ENCODE measurements around the gene EIF1AY. TPM values are rescaled to one million over a fixed set of nuclear protein-coding genes. Genes with fewer than 3 reads are reported as not detected.
"Not testable (repeated sequence)": the region's sequence is repeated elsewhere in the genome, so short reads cannot be mapped to it uniquely, and the experiment has no call there.

Gene EIF1AY, protein sequence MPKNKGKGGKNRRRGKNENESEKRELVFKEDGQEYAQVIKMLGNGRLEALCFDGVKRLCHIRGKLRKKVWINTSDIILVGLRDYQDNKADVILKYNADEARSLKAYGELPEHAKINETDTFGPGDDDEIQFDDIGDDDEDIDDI
- 100 to 1,000 TPM in 2 of 12 donors, 10 to 100 TPM in 5, under 1 TPM in 2, not detected in 3; 0.24 to 130 (median 89.6) TPM for polyA plus RNA-seq (ENCODE audit: insufficient read length in 12 of 12)
- long read RNA-seq, donor 1 = 0 reads
- long read RNA-seq, donor 2 = 0 reads
- long read RNA-seq, donor 3 = 0 reads
- long read RNA-seq, donor 4, transcript EIF1AY-201 (7 exons, 1,390 nt) = major isoform, 11 of 14 reads
- long read RNA-seq, donor 4, partial matches to known transcripts = 0 of 14 reads
- long read RNA-seq, donor 4, other reads (novel, unspliced or antisense) = 0 of 14 reads
- long read RNA-seq, donor 5 = 0 reads
- long read RNA-seq, donor 6, transcript EIF1AY-201 (7 exons, 1,390 nt) = major isoform, 27 of 35 reads
- long read RNA-seq, donor 6, partial matches to known transcripts = 0 of 35 reads
- long read RNA-seq, donor 6, other reads (novel, unspliced or antisense) = 0 of 35 reads
- long read RNA-seq, donor 7, transcript EIF1AY-201 (7 exons, 1,390 nt) = major isoform, 30 of 32 reads
- long read RNA-seq, donor 7, partial matches to known transcripts = 0 of 32 reads
- long read RNA-seq, donor 7, other reads (novel, unspliced or antisense) = 0 of 32 reads
- long read RNA-seq, donor 8 = 0 reads
- long read RNA-seq, donor 9, transcript EIF1AY-201 (7 exons, 1,390 nt) = major isoform, 25 of 28 reads
- long read RNA-seq, donor 9, partial matches to known transcripts = 0 of 28 reads
- long read RNA-seq, donor 9, other reads (novel, unspliced or antisense) = 0 of 28 reads
- long read RNA-seq, donor 10 = 0 reads
- long read RNA-seq, donor 11 = 0 reads

- no peak for DNase-seq
Measured at GRCh38 chrY:20575531-20576121, at the start of gene EIF1AY. EIF1AY (plus strand) TSS chrY:20575776; CDS start chrY:20575872, 96 bp downstream.

- no peak for DNase-seq
Measured at GRCh38 chrY:20528435-20528834, 47.1 kb upstream of the EIF1AY start.

DNA sequence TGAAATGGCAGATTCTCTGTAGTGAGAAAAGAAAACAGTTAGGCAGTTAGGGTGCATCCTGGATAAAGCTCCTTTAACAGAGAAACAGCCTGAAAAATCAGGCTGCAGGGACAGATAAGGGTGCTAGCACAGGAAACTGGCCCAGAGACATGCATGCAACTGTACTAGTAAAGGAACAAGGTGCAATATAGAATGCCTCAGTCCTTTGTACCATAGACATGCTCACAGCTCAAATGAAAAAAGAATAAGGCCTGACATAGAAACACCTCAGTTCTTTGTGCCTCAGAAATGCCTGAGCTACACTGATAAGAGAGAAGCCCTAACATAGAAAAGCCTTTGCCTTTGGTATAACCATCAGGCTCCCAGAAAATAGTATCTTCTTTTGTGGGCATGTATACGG, 37.4 kb upstream of the EIF1AY start:
- DNase-seq = no peak

DNA sequence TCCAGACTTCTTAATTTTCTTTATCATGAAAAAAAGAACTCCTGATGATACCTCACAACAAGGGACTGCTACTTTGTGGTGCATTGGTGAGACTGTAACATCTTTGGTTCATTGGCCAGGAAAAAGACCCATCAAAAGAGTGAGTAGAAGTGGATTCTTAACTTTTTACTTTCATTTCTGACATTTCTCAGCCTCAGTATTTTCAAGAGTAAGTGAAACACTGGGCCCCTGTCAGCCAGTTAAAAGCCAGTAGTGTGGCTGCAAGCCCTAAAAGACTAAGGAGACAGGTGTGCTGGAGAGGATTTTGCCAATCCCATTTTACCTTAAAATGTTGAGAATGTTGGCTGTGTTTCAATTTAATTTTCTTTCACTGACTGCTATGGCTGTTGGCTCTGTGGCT, 36.6 kb upstream of the EIF1AY start:
- DNase-seq = no peak

GRCh38 chrY:20544451-20544960, 31.1 kb upstream of the EIF1AY start:
- no peak for DNase-seq

GRCh38 chrY:20546071-20546470, 29.5 kb upstream of the EIF1AY start:
- DNase-seq = no peak

DNA sequence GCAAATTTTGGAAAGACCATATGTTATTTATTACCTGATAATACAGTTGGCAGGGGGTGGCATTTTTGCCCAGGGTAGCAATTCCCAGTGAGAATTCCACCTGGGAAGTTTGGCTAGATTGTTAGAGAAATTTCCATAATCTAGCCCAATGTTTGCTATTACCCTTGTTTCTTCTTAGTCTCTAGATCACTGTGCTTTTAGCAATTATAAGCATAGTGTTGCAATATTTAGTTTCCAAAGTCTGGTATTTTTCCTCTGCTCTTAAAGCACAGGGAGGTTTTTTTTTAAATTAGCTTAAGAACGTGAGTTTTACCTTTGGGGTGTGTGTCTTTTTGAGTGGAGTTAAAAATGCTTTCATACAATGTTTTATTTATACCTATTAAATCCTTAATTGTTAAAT, 26.3 kb upstream of the EIF1AY start:
- DNase-seq = no peak

DNA sequence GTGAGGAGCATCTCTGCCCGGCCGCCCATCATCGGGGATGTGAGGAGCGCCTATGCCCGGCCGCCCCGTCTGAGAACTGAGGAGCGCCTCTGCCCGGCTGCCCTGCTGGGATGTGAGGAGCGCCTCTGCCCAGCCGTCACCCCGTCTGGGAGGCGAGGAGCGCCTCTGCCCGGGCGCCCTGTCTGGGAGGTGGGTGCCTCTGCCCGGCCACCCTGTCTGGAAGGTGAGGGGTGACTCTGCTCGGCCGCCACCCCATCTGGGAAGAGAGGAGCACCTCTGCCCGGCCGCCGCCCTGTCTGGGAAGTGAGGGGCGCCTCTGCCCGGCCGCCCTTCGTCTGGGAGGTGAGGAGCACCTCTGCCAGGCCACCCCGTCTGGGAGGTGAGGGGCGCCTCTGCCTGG, 23.7 kb upstream of the EIF1AY start:
- DNase-seq = no peak

- not testable (repeated sequence) for DNase-seq
Measured at GRCh38 chrY:20552764-20553323, 22.7 kb upstream of the EIF1AY start.

DNA sequence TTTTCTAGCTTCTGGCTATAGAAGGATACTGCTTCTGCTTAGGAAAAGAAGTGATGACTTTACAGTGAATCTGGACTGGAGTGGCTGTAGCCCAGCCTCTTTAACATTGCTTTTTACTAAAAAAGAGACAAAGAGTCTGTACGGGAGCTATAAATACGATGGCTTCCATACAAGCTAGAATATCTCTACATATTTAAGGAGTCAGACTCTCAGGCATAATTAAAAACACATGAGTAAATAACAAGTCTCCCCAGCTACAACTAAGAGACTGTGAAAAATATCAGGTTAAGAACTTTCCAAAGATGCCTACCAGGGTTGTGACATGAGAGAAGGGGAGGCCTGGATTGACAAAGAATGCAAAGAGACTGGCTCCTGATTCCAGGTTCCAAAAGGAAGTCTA, 19.8 kb upstream of the EIF1AY start:
- DNase-seq = no peak

- DNase-seq = no peak
Measured at GRCh38 chrY:20558677-20559076, 16.9 kb upstream of the EIF1AY start.

DNA sequence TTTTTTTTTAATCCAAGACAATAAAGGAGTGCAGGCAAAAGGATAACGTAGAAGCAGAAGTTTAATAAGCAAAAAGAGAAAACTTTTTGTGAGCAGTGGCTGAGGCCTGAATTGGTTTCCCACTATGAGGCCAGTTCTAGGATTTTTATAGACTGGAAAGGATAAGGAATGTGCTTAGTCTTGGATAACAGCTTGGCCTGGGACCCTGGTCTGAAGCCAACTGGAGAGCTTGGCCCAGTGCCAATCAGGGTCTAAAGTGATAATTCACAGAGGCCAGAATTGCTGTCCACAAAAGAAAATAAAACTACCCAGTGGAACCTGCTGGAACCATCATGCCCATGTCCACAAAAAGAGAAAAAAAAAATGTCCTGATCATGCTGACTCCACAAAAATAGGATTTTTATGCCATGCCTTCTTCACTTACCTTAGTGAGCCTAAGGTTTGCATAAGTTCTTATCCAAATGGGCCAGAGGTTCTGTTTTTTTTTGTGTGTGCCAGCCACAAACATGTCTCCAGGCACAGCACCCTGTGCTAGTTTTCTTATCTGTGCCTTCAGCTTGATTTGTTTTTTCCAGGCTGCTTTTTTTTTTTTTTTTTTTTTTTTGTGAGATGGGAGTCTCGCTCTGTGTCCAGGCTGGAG, 15.6 kb upstream of the EIF1AY start:
- DNase-seq = no peak

DNA sequence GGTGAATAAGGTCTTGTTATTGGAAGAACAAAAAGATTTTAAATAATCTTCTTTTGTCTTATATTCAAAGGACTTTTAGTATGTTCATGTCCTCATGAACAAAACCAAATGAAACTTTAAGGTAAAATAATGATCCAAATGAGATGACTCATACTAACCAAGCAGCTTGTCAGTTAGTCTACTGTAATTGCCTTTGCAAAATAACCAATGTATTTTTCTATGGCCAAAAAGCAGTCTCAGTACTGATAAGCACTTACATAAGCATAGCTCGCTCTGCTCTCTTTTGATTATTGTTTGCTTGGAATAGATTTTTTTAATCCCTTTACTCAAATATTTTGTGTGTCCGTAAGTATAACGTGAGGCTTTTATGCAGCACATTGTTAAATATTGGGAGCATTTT, 4.3 kb upstream of the EIF1AY start:
- no peak for DNase-seq

- no peak for DNase-seq
Measured at GRCh38 chrY:20576506-20576905, 930 bp downstream of the EIF1AY start.

DNA sequence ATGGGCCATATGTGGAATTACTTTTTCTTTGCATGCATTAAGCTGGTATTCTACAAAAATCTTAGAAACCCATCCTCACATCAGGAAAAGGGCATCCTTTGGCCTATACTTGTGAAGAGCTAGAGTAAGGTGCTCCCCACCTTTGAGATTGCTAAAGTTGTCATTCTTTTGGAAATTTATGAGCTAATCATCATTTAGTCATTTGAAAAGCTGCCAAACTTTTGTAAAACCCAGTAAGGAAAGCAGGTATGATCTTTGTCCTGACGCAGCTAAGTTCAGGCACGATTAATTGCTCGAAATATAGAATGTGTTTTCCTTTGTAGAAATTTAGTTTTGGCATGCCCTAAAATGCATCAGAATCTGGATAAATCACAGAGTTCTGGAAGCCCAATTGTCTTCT, 2.6 kb downstream of the EIF1AY start:
- DNase-seq = no peak

- DNase-seq = no peak
Measured at GRCh38 chrY:20581687-20582086, 6.1 kb downstream of the EIF1AY start.

DNA sequence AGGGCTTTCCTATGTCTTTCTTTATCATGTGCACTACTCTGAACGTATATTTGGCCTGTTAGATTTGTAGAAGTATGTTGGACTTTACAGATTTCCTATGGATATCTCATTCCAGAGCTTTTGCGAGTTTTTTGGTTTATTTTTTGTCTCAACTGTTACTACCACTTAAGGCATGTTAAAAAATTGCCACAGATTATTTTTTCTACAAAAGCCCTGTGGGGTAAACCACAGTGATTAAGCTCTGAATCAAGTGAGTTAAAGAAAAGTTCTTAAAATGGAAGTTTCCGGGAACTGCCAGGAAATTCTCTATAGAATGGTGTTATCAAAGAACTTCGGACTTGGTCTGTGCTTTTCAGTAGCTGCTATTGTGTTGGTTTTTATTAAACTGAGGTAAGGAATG, 10.6 kb downstream of the EIF1AY start:
- no peak for DNase-seq
